ENCODE measurements around the gene TRAPPC5. TPM values are rescaled to one million over a fixed set of nuclear protein-coding genes. Genes with fewer than 3 reads are reported as not detected.

TRAPPC5 gene
- total RNA-seq, 1 donor from 2014 or later: 116 TPM

DNA sequence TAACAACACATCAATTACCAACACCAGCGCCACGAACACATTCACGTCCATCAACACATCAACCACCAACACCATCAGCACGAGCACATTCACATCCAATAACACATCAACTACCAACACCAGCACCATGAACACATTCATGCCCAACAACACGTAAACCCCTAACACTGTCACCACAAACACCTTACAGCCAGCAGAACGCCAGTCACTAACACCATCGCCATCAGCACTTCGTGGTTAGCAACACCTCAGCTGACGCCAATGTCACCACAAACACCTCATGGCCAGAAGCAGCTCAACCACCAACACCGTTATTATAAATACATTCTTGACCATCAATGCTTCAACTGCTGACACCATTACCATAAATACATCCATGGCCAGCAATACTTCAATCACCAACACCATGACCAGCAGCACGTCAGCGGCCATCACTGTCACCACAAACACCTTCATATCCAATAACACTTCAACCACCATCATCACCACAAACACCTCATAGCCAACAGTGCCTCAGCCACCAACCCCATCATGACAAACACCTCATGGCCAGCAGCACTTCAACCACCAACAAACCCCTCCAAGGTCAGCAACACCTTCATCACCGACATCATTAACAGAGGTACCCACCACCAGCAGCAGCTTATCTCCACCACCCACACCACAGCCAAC is 11.9 kb downstream of the TRAPPC5 start:
- Histone ChIP-seq H3K9me3 (replicated peaks) (no peaks in the 10 kb centered on the region), H3K36me3 (no peaks in the 10 kb centered on the region), H3K27ac (replicated peaks) (no peak overlapping the region), H3K4me1 (no peaks in the 10 kb centered on the region), H3K27me3 (ENCODE audit: low read depth) (peaks cover 71% of the 10 kb centered on the region), H3K4me3 (no peak overlapping the region)
- TF ChIP-seq, protein P1, sequence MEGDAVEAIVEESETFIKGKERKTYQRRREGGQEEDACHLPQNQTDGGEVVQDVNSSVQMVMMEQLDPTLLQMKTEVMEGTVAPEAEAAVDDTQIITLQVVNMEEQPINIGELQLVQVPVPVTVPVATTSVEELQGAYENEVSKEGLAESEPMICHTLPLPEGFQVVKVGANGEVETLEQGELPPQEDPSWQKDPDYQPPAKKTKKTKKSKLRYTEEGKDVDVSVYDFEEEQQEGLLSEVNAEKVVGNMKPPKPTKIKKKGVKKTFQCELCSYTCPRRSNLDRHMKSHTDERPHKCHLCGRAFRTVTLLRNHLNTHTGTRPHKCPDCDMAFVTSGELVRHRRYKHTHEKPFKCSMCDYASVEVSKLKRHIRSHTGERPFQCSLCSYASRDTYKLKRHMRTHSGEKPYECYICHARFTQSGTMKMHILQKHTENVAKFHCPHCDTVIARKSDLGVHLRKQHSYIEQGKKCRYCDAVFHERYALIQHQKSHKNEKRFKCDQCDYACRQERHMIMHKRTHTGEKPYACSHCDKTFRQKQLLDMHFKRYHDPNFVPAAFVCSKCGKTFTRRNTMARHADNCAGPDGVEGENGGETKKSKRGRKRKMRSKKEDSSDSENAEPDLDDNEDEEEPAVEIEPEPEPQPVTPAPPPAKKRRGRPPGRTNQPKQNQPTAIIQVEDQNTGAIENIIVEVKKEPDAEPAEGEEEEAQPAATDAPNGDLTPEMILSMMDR (IDR thresholded peaks at IDR 0.05; ENCODE audit: borderline replicate concordance): no peak
- no peak for DNase-seq
- intact Hi-C loops (cut with micrococcal nuclease): no loop called here

DNA sequence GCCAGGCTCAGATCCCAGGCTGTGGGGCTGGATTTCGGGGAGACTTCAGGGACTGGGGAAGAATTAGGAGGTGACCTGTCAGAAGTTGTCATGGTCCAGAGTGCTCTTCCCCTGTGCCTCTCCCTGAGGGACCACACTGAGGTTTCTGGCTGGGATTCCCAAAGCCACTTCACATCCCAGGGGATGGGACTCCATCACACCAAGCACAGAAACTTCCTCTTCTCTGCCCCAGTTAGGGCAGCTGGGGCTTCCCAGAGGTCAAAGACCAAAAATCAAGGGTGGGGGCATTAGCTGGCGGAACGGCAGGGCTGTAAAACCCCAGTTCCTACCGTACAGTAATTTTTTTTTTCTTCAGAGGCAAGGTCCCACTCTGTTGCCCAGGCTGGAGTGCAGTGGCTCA is 13.9 kb downstream of the TRAPPC5 start:
- H3K27ac ChIP-seq (replicated peaks): no peak overlapping the region
- H3K4me3 ChIP-seq: no peak overlapping the region
- intact Hi-C loops (cut with micrococcal nuclease): no loop called here
- no peaks in the 10 kb centered on the region for H3K36me3 ChIP-seq
- DNase-seq: no peak
- H3K9me3 ChIP-seq (replicated peaks): no peaks in the 10 kb centered on the region
- TF ChIP-seq, protein P1 (IDR thresholded peaks at IDR 0.05; ENCODE audit: borderline replicate concordance): no peak
- peaks cover 84% of the 10 kb centered on the region for H3K27me3 ChIP-seq (ENCODE audit: low read depth)
- no peaks in the 10 kb centered on the region for H3K4me1 ChIP-seq

DNA sequence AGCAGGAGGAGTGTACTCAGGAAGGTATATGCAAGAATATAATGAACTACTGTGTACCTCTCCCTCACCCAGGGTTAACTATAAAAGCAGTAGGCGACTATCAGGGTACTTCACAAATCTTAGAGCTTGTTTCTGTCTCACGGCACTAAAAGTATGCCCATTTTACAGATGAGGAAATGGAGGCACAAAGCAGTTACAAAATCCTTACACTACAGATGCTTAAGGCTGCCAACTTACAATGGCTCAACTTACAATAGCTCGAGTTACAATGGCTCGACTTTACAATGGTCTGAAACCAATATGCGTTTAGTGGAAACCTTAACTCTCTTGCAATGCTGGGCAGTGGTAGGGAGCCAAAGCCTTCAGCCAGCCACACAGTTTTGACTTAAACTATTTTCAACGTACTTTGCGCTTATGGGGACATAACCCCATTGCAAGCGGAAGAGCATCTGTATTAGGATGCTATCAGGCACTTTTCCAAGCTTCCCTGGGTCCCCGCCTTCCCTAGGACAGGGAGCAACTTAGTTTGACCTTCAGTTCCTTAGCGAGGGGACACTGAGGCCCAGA is 17.2 kb downstream of the TRAPPC5 start:
- Histone ChIP-seq H3K27me3 (ENCODE audit: low read depth) (peaks cover 92% of the 10 kb centered on the region), H3K27ac (replicated peaks) (no peak overlapping the region), H3K36me3 (no peaks in the 10 kb centered on the region), H3K9me3 (replicated peaks) (no peaks in the 10 kb centered on the region), H3K4me3 (no peak overlapping the region), H3K4me1 (no peaks in the 10 kb centered on the region)
- intact Hi-C loops (cut with micrococcal nuclease): no loop called here
- TF ChIP-seq, protein P1 (IDR thresholded peaks at IDR 0.05; ENCODE audit: borderline replicate concordance): no peak
- DNase-seq: no peak

DNA sequence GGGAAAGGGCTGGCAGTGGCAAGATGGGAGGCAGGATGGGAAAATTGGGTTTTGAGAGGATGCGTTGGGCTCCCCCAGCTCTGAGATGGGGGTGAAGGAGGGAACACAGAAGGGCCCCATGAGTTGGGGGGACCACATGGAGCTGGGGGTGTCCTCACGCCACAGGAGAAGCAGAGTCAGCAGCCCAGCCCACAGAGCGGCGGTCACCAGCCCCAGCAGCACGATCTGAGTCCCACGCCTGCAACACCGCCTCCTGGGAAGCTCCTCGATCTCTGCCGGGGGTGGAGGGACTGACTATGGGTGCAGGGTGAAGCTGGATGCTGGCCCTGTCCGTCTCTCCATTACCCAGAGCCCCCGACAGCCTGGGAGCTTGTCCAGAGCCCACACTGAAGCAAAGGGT is 17.9 kb downstream of the TRAPPC5 start:
- Histone ChIP-seq H3K9me3 (replicated peaks) (no peaks in the 10 kb centered on the region), H3K4me1 (no peaks in the 10 kb centered on the region), H3K27ac (replicated peaks) (no peak overlapping the region), H3K4me3 (no peak overlapping the region), H3K36me3 (no peaks in the 10 kb centered on the region), H3K27me3 (ENCODE audit: low read depth) (peaks cover 93% of the 10 kb centered on the region)
- intact Hi-C loops (cut with micrococcal nuclease): no loop called here
- TF ChIP-seq, protein P1 (IDR thresholded peaks at IDR 0.05; ENCODE audit: borderline replicate concordance): no peak
- no peak for DNase-seq

DNA sequence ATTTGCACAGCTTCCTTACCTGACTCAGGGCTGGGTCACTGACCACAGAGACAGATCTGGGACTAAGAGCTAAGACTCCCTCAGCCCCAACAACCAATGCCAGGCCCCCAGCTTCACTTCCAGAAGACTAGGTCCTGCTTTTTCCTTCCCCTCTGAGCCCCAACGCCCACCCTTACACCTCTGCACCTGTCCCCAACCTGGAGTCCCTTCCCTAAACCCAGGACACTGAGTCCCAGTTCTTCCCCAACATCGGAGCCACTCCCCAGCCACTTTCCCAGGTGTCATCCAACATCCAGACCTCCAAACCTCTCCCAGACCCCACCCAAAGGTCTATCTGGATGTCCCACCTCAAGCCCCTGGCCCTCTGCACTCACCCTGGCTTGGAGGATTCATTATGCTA is 18.4 kb downstream of the TRAPPC5 start:
- H3K27me3 ChIP-seq (ENCODE audit: low read depth): peaks cover 97% of the 10 kb centered on the region
- TF ChIP-seq, protein P1 (IDR thresholded peaks at IDR 0.05; ENCODE audit: borderline replicate concordance): no peak

More for the DNA sequence above, 18.4 kb downstream of the TRAPPC5 start:
- H3K4me3 ChIP-seq: no peak overlapping the region
- H3K27ac ChIP-seq (replicated peaks): no peak overlapping the region
- no peaks in the 10 kb centered on the region for H3K9me3 ChIP-seq (replicated peaks)
- no peaks in the 10 kb centered on the region for H3K4me1 ChIP-seq
- intact Hi-C loops (cut with micrococcal nuclease): no loop called here
- H3K36me3 ChIP-seq: no peaks in the 10 kb centered on the region
- no peak for DNase-seq
